ENCODE measurements around the gene ARHGDIB. TPM values are rescaled to one million over a fixed set of nuclear protein-coding genes. Genes with fewer than 3 reads are reported as not detected.

Gene ARHGDIB
- total RNA-seq, 1 donor from 2014 or later = 19.0 TPM

DNA sequence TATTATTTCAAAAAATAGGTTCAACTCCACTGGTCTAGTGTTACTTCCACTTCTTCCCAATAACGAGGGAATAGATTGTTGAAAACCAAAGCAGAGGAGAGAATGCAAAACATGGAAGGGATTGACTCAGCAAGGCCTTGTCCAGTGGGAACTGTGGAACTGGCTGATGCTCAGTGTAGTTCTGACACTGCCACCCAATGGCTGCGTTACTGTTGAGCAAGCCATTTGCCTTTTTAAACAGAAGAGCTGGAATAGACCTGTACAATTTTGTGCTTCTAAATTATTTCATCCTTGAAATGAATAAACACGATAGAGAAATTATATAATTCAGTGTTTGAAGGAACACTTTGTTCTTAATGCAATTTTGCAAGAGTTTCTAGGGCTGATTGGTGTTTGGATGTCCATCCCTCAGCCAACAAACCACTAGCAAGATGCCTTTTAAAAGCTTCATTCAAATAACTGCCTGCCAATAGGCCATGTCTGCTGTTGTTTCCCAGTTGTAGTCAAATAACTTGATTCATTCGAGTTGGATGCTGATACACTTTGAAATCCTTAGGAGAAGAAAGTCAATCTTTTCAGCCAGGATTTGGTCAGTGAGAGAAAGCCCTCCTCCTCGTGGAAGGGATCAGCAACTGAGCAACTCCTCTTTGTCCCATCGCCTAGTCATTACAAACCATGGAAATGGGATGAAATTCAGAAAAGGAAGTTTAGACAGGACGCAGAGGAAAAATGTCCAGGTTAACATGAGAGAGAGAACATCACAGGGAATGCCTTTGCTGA lies 68.5 kb downstream of the ARHGDIB start:
- TF ChIP-seq EZH2 (IDR thresholded peaks at IDR 0.05; ENCODE audit: insufficient read depth, low read length) = no peak
- TF ChIP-seq, protein P1, sequence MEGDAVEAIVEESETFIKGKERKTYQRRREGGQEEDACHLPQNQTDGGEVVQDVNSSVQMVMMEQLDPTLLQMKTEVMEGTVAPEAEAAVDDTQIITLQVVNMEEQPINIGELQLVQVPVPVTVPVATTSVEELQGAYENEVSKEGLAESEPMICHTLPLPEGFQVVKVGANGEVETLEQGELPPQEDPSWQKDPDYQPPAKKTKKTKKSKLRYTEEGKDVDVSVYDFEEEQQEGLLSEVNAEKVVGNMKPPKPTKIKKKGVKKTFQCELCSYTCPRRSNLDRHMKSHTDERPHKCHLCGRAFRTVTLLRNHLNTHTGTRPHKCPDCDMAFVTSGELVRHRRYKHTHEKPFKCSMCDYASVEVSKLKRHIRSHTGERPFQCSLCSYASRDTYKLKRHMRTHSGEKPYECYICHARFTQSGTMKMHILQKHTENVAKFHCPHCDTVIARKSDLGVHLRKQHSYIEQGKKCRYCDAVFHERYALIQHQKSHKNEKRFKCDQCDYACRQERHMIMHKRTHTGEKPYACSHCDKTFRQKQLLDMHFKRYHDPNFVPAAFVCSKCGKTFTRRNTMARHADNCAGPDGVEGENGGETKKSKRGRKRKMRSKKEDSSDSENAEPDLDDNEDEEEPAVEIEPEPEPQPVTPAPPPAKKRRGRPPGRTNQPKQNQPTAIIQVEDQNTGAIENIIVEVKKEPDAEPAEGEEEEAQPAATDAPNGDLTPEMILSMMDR (IDR thresholded peaks at IDR 0.05; ENCODE audit: insufficient read depth, low read depth, low read length) = no peak
- Histone ChIP-seq H3K27ac (ENCODE audit: low read depth, low read length) (no peak overlapping the region), H3K9ac (ENCODE audit: low read length) (no peak overlapping the region), H3K27me3 (ENCODE audit: insufficient read depth, low read length) (no peaks in the 10 kb centered on the region), H3K79me2 (ENCODE audit: insufficient read depth, low read length) (no peaks in the 10 kb centered on the region), H3K36me3 (ENCODE audit: insufficient read depth, low read length) (no peaks in the 10 kb centered on the region), H3K9me3 (ENCODE audit: insufficient read depth, low read depth, low read length) (no peaks in the 10 kb centered on the region), H3K4me3 (ENCODE audit: insufficient read depth, low read depth, low read length) (no peak overlapping the region), H4K20me1 (ENCODE audit: insufficient read depth, low read length) (no peaks in the 10 kb centered on the region), H3K4me2 (ENCODE audit: low read length) (no peak overlapping the region), H2AFZ (ENCODE audit: low read depth, low read length) (no peak overlapping the region), H3K4me1 (ENCODE audit: insufficient read depth, low read length) (peaks cover 6% of the 10 kb centered on the region)
- peaks cover 8% of the 10 kb centered on the region for H3K4me1 Mint-ChIP-seq (ENCODE audit: low read depth, unreplicated experiment)
- H3K27me3 Mint-ChIP-seq (ENCODE audit: low read depth, unreplicated experiment) = no peaks in the 10 kb centered on the region
- H3K9me3 Mint-ChIP-seq (ENCODE audit: unreplicated experiment) = no peaks in the 10 kb centered on the region
- no peaks in the 10 kb centered on the region for H3K36me3 Mint-ChIP-seq (ENCODE audit: low read depth, unreplicated experiment)
- H3K27ac Mint-ChIP-seq (ENCODE audit: unreplicated experiment) = no peak overlapping the region
- FAIRE-seq (no peak), DNase-seq (ENCODE audit: low read depth) (no peak)
- no peak overlapping the region for H3K4me3 Mint-ChIP-seq (ENCODE audit: unreplicated experiment)

Other genes starting within 250 kb of the ARHGDIB start
- 67.1 and 72.1 TPM in 2 replicates for gene WBP11, start 158.1 kb downstream of the ARHGDIB start, total RNA-seq
- 1.7 and 2.0 TPM in 2 replicates for gene C12orf60, start 157.9 kb downstream of the ARHGDIB start, total RNA-seq
- 0.57 and 0.84 TPM in 2 replicates for gene SMCO3, start 147.4 kb downstream of the ARHGDIB start, total RNA-seq
- not detected in 2 replicates for gene ART4, start 118.1 kb downstream of the ARHGDIB start, total RNA-seq
- not detected in 2 replicates for gene MGP, start 75.7 kb downstream of the ARHGDIB start, total RNA-seq
- 0.29 and 1.0 TPM in 2 replicates for gene ERP27, start 23.1 kb downstream of the ARHGDIB start, total RNA-seq
- not detected in 2 replicates for gene PDE6H, start 11.4 kb upstream of the ARHGDIB start, total RNA-seq

Measured in astrocyte (in vitro differentiated cells and primary cell).